ENCODE data around the gene ARMH3.

ARMH3 gene

GRCh38 chr10:102055647-102056419, at the start of gene ARMH3:
ARMH3 (minus strand) TSS chr10:102056173; CDS start chr10:102040114, 16,059 bp downstream.
- peak within 1 kb of the TSS; percentile 93 for H3K4me3 ChIP-seq (ENCODE audit: low read depth, low read length)
- TF ChIP-seq, protein P1, sequence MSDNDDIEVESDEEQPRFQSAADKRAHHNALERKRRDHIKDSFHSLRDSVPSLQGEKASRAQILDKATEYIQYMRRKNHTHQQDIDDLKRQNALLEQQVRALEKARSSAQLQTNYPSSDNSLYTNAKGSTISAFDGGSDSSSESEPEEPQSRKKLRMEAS (IDR thresholded peaks at IDR 0.05; ENCODE audit: low read depth, low read length), result peak; percentile 87
- peak; percentile 85 for TF ChIP-seq MYC (IDR thresholded peaks at IDR 0.05; ENCODE audit: low read depth, low read length)
- TF ChIP-seq, protein P2, sequence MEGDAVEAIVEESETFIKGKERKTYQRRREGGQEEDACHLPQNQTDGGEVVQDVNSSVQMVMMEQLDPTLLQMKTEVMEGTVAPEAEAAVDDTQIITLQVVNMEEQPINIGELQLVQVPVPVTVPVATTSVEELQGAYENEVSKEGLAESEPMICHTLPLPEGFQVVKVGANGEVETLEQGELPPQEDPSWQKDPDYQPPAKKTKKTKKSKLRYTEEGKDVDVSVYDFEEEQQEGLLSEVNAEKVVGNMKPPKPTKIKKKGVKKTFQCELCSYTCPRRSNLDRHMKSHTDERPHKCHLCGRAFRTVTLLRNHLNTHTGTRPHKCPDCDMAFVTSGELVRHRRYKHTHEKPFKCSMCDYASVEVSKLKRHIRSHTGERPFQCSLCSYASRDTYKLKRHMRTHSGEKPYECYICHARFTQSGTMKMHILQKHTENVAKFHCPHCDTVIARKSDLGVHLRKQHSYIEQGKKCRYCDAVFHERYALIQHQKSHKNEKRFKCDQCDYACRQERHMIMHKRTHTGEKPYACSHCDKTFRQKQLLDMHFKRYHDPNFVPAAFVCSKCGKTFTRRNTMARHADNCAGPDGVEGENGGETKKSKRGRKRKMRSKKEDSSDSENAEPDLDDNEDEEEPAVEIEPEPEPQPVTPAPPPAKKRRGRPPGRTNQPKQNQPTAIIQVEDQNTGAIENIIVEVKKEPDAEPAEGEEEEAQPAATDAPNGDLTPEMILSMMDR (IDR thresholded peaks at IDR 0.05; ENCODE audit: low read depth, low read length), result no peak
- TF ChIP-seq POLR2A (IDR thresholded peaks at IDR 0.05; ENCODE audit: extremely low read depth, insufficient read length), result peak; percentile 75
- peak; percentile 99 for DNase-seq (ENCODE audit: low read depth)

DNA sequence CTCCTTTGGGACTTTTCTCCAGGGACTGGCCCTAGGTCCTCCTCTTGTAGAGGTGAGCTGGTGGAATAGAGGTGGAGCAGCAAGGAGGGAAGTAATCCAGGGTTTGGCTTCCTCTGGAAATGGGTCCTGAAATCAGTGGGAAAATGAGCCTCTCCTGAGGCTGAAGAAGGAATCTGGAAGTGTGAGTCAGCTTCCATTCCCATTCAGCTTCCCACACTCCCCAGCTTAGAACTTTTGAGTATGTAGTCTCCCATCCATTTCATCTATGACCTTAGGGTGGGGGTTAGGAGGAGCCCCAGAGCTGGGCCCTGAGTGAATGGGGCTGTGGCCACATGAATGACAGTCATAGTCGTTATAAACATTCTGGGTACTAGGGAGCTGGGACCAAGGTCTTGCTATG, 46.4 kb upstream of the ARMH3 start:
- no peak for TF ChIP-seq MYC (IDR thresholded peaks at IDR 0.05; ENCODE audit: low read depth, low read length)
- TF ChIP-seq, protein P2 (IDR thresholded peaks at IDR 0.05; ENCODE audit: low read depth, low read length), result no peak
- no peak for TF ChIP-seq POLR2A (IDR thresholded peaks at IDR 0.05; ENCODE audit: extremely low read depth, insufficient read length)
- TF ChIP-seq, protein P1 (IDR thresholded peaks at IDR 0.05; ENCODE audit: low read depth, low read length), result no peak
- DNase-seq (ENCODE audit: low read depth), result no peak
- no peak overlapping the region for H3K4me3 ChIP-seq (ENCODE audit: low read depth, low read length)

- DNase-seq (ENCODE audit: low read depth), result peak; percentile 24
- H3K4me3 ChIP-seq (ENCODE audit: low read depth, low read length), result no peak overlapping the region
- TF ChIP-seq MYC (IDR thresholded peaks at IDR 0.05; ENCODE audit: low read depth, low read length), result no peak
- TF ChIP-seq POLR2A (IDR thresholded peaks at IDR 0.05; ENCODE audit: extremely low read depth, insufficient read length), result no peak
- TF ChIP-seq, protein P1 (IDR thresholded peaks at IDR 0.05; ENCODE audit: low read depth, low read length), result no peak
- TF ChIP-seq, protein P2 (IDR thresholded peaks at IDR 0.05; ENCODE audit: low read depth, low read length), result no peak
Observed at GRCh38 chr10:102101152-102101551, 45.2 kb upstream of the ARMH3 start.

DNA sequence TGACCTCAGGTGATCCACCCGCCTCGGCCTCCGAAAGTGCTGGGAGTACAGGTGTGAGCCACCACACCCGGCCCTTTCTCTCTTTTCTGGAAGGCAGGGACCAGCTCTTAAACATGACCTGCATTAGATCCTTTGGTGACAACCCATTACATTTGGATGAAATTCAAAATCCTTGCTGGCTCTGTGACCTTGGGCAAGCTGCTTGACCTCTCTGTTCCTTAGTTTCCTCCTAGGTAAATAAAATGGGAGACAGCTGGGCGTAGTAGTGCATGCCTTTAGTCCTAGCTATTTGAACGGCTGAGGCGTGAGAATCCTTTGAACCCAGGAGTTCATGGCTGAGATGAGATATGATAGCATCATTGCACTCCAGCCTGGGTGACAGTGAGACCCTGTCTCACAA, 40.5 kb upstream of the ARMH3 start:
- H3K4me3 ChIP-seq (ENCODE audit: low read depth, low read length), result no peak overlapping the region
- DNase-seq (ENCODE audit: low read depth), result no peak

DNA sequence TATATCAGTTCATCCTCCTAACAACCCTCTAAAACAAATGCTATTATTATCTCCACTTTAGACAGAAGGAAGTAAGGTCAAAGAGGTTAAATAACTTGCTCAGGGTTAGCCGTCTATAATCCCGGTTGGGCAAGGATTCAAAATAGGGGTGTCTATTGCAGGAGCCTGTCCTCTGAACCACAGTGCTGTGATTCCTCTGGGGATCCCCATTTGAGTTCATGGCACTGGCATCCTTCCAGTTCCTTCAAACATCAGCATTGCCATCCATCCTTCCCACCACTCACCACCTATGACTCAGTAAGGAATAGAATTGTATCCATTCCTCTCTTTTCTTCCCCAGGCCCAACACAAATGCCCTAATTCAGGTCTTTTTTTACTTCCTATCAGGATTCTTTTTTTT, 34.8 kb upstream of the ARMH3 start:
- DNase-seq (ENCODE audit: low read depth), result no peak
- TF ChIP-seq, protein P2 (IDR thresholded peaks at IDR 0.05; ENCODE audit: low read depth, low read length), result no peak
- H3K4me3 ChIP-seq (ENCODE audit: low read depth, low read length), result no peak overlapping the region

More for the DNA sequence above, 40.5 kb upstream of the ARMH3 start:
- TF ChIP-seq MYC (IDR thresholded peaks at IDR 0.05; ENCODE audit: low read depth, low read length) (no peak), POLR2A (IDR thresholded peaks at IDR 0.05; ENCODE audit: extremely low read depth, insufficient read length) (no peak)
- TF ChIP-seq, protein P2 (IDR thresholded peaks at IDR 0.05; ENCODE audit: low read depth, low read length), result no peak
- TF ChIP-seq, protein P1 (IDR thresholded peaks at IDR 0.05; ENCODE audit: low read depth, low read length), result no peak
